ENCODE results near the gene SLC31A2. TPM values are rescaled to one million over a fixed set of nuclear protein-coding genes. Genes with fewer than 3 reads are reported as not detected.

SLC31A2 gene
- polyA plus RNA-seq, 1 of the 3 experiments (the other 2 are of a cell fraction): 6.4 TPM

DNA sequence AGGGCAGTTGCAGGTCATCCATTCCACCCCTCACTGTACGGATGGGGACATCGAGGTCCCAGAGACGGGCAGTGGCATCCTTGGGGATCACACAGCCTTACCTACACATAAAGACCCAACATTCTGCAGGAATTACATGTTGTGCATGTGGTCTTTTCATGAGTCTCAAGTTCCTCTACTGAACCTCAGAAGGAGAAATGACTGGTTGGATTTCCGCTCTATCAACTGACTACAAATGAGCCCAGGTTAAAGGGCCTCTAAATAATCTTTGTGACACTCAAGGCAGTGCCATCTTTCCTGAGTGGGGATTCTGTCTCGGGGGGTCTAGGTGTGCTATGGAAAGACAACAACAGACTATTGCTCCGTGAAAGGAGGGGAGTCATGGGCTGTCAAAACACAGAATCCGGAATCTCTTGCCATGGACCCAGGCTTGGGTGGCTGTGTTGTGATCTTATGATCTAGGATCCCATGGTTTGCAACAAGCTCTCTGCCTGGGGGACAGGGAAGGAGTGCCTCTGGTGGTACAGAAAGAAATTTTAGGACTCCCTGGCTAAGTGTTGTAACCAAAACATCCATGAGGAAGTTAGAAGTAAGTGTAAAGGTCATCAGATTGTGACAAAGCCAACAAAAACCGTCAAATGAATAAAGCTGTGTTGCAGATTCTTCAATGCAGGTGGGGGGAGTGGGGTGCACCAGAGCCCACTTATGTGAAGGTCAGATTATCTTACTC, 1.9 kb upstream of the SLC31A2 start:
- no peaks in the 10 kb centered on the region for H3K9me2 ChIP-seq
- H3K4me3 ChIP-seq (ENCODE audit: low read depth in 2 of 2, low read length in 1 of 2): no peak overlapping the region
- no peaks in the 10 kb centered on the region for H3K9me3 ChIP-seq
- DNase-seq: no peak
- H2AFZ ChIP-seq (ENCODE audit: low read depth): no peak overlapping the region
- POLR2A ChIA-PET: no interaction called here
- H3K27ac ChIP-seq (ENCODE audit: low read depth in 2 of 2, low read length in 1 of 2): no peak overlapping the region
- CTCF ChIA-PET: interaction anchor here (3.3 kb wide), 1 partner anchor 37 kb away, joined by 16 read pairs; no protein-coding TSS in a partner anchor
- no peaks in the 10 kb centered on the region for H3K36me3 ChIP-seq (replicated peaks in 1 of 2; ENCODE audit: control insufficient read depth in 1 of 2, insufficient read depth in 2 of 2, low read length in 1 of 2)
- TF ChIP-seq, protein P1, sequence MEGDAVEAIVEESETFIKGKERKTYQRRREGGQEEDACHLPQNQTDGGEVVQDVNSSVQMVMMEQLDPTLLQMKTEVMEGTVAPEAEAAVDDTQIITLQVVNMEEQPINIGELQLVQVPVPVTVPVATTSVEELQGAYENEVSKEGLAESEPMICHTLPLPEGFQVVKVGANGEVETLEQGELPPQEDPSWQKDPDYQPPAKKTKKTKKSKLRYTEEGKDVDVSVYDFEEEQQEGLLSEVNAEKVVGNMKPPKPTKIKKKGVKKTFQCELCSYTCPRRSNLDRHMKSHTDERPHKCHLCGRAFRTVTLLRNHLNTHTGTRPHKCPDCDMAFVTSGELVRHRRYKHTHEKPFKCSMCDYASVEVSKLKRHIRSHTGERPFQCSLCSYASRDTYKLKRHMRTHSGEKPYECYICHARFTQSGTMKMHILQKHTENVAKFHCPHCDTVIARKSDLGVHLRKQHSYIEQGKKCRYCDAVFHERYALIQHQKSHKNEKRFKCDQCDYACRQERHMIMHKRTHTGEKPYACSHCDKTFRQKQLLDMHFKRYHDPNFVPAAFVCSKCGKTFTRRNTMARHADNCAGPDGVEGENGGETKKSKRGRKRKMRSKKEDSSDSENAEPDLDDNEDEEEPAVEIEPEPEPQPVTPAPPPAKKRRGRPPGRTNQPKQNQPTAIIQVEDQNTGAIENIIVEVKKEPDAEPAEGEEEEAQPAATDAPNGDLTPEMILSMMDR (IDR thresholded peaks at IDR 0.05): no peak
- TF ChIP-seq, protein P2, sequence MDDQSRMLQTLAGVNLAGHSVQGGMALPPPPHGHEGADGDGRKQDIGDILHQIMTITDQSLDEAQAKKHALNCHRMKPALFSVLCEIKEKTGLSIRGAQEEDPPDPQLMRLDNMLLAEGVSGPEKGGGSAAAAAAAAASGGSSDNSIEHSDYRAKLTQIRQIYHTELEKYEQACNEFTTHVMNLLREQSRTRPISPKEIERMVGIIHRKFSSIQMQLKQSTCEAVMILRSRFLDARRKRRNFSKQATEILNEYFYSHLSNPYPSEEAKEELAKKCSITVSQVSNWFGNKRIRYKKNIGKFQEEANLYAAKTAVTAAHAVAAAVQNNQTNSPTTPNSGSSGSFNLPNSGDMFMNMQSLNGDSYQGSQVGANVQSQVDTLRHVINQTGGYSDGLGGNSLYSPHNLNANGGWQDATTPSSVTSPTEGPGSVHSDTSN (IDR thresholded peaks at IDR 0.05): no peak
- TF ChIP-seq JUND (IDR thresholded peaks at IDR 0.05) (no peak), FOXM1 (IDR thresholded peaks at IDR 0.05; ENCODE audit: low read depth) (no peak), GATA2 (CRISPR knock-in tag; IDR thresholded peaks at IDR 0.05) (no peak), MXI1 (IDR thresholded peaks at IDR 0.05; ENCODE audit: low read depth, low read length) (no peak), NRF1 (IDR thresholded peaks at IDR 0.05; ENCODE audit: low read depth, low read length) (no peak), EP300 (IDR thresholded peaks at IDR 0.05; ENCODE audit: borderline replicate concordance in 1 of 2, low read depth in 1 of 2, low read length in 1 of 2) (no peak), FOXJ3 (CRISPR knock-in tag; IDR thresholded peaks at IDR 0.05) (no peak), TEAD4 (IDR thresholded peaks at IDR 0.05; ENCODE audit: borderline replicate concordance, insufficient read depth) (no peak), REST (IDR thresholded peaks at IDR 0.05; ENCODE audit: low read depth, low read length) (no peak), RXRA (IDR thresholded peaks at IDR 0.05; ENCODE audit: borderline replicate concordance, low read depth) (no peak), SIN3A (IDR thresholded peaks at IDR 0.05; ENCODE audit: borderline replicate concordance, low read depth, low read length) (no peak), ZBTB33 (IDR thresholded peaks at IDR 0.05; ENCODE audit: borderline replicate concordance, low read depth) (no peak), RFX5 (IDR thresholded peaks at IDR 0.05; ENCODE audit: low read length) (no peak), ELF1 (IDR thresholded peaks at IDR 0.05) (no peak), CHD2 (IDR thresholded peaks at IDR 0.05; ENCODE audit: low read length, partially characterized antibody) (no peak), FOSL2 (IDR thresholded peaks at IDR 0.05; ENCODE audit: borderline replicate concordance, low read depth) (no peak)
- TF ChIP-seq, protein P3, sequence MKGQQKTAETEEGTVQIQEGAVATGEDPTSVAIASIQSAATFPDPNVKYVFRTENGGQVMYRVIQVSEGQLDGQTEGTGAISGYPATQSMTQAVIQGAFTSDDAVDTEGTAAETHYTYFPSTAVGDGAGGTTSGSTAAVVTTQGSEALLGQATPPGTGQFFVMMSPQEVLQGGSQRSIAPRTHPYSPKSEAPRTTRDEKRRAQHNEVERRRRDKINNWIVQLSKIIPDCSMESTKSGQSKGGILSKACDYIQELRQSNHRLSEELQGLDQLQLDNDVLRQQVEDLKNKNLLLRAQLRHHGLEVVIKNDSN (IDR thresholded peaks at IDR 0.05; ENCODE audit: borderline replicate concordance, low read depth): no peak
- TF ChIP-seq, protein P4, sequence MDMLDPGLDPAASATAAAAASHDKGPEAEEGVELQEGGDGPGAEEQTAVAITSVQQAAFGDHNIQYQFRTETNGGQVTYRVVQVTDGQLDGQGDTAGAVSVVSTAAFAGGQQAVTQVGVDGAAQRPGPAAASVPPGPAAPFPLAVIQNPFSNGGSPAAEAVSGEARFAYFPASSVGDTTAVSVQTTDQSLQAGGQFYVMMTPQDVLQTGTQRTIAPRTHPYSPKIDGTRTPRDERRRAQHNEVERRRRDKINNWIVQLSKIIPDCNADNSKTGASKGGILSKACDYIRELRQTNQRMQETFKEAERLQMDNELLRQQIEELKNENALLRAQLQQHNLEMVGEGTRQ (IDR thresholded peaks at IDR 0.05; ENCODE audit: borderline replicate concordance, low read depth, low read length): no peak
- H3K9ac ChIP-seq: no peak overlapping the region
- H3K4me2 ChIP-seq: no peak overlapping the region
- H3K79me2 ChIP-seq (ENCODE audit: insufficient read depth): no peaks in the 10 kb centered on the region
- 74% methylated on average over 6 of the region's 8 CpGs for WGBS (ENCODE audit: low lambda C conversion rate)
- H3K4me1 ChIP-seq (ENCODE audit: control insufficient read depth in 1 of 2, insufficient read depth in 2 of 2, low read depth in 1 of 2, low read length in 1 of 2): peaks cover 0 to 5% of the 10 kb centered on the region in 2 experiments; a peak in 1 of 4 replicates
- no peaks in the 10 kb centered on the region for H4K20me1 ChIP-seq (ENCODE audit: insufficient read depth)
- H3F3A ChIP-seq (replicated peaks; ENCODE audit: insufficient read depth): no peaks in the 10 kb centered on the region
- H3K27me3 ChIP-seq (ENCODE audit: insufficient read depth): no peaks in the 10 kb centered on the region

Measured in SK-N-SH (cell line).